Activated B cell treated with CpG ODN at 0.5 μM for 24 hours (primary cell): ENCODE results near the gene PFDN4. TPM values are rescaled to one million over a fixed set of nuclear protein-coding genes. Genes with fewer than 3 reads are reported as not detected.

ENCODE experiments used
- ATAC-seq: fragments of 200-7000 bp; cut with Tn5 transposase; one replicate; pipeline ENCODE4 v1.10.0; 2021; ENCODE audit warnings: low read depth, mild to moderate bottlenecking, moderate library complexity
- CTCF ChIA-PET: fragments of 350-600 bp; sonication (Branson Sonifier 250); formaldehyde crosslinking; loops from one replicate; lab custom pipeline; 2021; ENCODE audit warnings: antibody characterized with exemption; lab: Charles Lee
- POLR2A ChIA-PET: fragments of 350-600 bp; sonication (Branson Sonifier 250); formaldehyde crosslinking; loops from one replicate; lab custom pipeline; 2021; ENCODE audit warnings: antibody characterized with exemption; lab: Charles Lee
- DNase-seq: peaks from one replicate; pipeline ENCODE4 v3.0.0; 2022
- H3K27ac Mint-ChIP-seq: one replicate; pipeline ENCODE4 v1.8.0; 2020; ENCODE audit warnings: mixed read lengths
- H3K27me3 Mint-ChIP-seq: one replicate; pipeline ENCODE4 v1.8.0; 2021; ENCODE audit warnings: mixed read lengths
- H3K36me3 Mint-ChIP-seq: one replicate; pipeline ENCODE4 v1.8.0; 2021; ENCODE audit warnings: low read depth, mixed read lengths
- H3K4me1 Mint-ChIP-seq: one replicate; pipeline ENCODE4 v1.8.0; 2021; ENCODE audit warnings: mixed read lengths
- H3K4me3 Mint-ChIP-seq: one replicate; pipeline ENCODE4 v1.8.0; 2020; ENCODE audit warnings: mild to moderate bottlenecking, mixed read lengths
- H3K9me3 Mint-ChIP-seq: one replicate; pipeline ENCODE4 v1.8.0; 2020; ENCODE audit warnings: mixed read lengths
- CTCF ChIP-seq: fragments of 200-600 bp; IDR thresholded peaks from one replicate; pipeline ENCODE4 v1.8.0; 2022; ENCODE audit warnings: antibody characterized with exemption, mild to moderate bottlenecking
- intact Hi-C: fragments of 100-400 bp; cut with micrococcal nuclease; formaldehyde crosslinking; loops from one replicate; pipeline ENCODE4 v1.15.1; 2024
- total RNA-seq: library from RNA; stranded (reverse); gene quantifications from 2 replicates; pipeline ENCODE4 v1.2.3, GENCODE V29; 2022

PFDN4 gene
- total RNA-seq, 1 donor from 2014 or later = 16.5 TPM

- no peak for TF ChIP-seq CTCF
- Mint-ChIP-seq H3K4me1 (no peaks in the 10 kb centered on the region), H3K27ac (no peak overlapping the region), H3K36me3 (no peaks in the 10 kb centered on the region), H3K27me3 (no peaks in the 10 kb centered on the region), H3K4me3 (no peak overlapping the region), H3K9me3 (peaks cover 7% of the 10 kb centered on the region)
- POLR2A ChIA-PET = no interaction called here
- CTCF ChIA-PET = no interaction called here
- intact Hi-C loops = no loop called here
- ATAC-seq = no peak
- no peak for DNase-seq
Measured at GRCh38 chr20:54251096-54251495, 43.2 kb downstream of the PFDN4 start.

- no peaks in the 10 kb centered on the region for H3K9me3 Mint-ChIP-seq
- TF ChIP-seq CTCF = no peak
- ChIA-PET POLR2A (no interaction called here), CTCF (no interaction called here)
- intact Hi-C loops = no loop called here
- H3K27ac Mint-ChIP-seq = no peak overlapping the region
- no peak overlapping the region for H3K4me3 Mint-ChIP-seq
- no peaks in the 10 kb centered on the region for H3K4me1 Mint-ChIP-seq
- H3K36me3 Mint-ChIP-seq = no peaks in the 10 kb centered on the region
- DNase-seq (no peak), ATAC-seq (no peak)
- H3K27me3 Mint-ChIP-seq = no peaks in the 10 kb centered on the region
Measured at GRCh38 chr20:54254596-54254995, 46.7 kb downstream of the PFDN4 start.

GRCh38 chr20:54255157-54255556, 47.3 kb downstream of the PFDN4 start:
- ChIA-PET CTCF (no interaction called here), POLR2A (no interaction called here)
- DNase-seq = no peak
- intact Hi-C loops = no loop called here
- Mint-ChIP-seq H3K27ac (no peak overlapping the region), H3K4me1 (no peaks in the 10 kb centered on the region), H3K27me3 (no peaks in the 10 kb centered on the region), H3K9me3 (no peaks in the 10 kb centered on the region), H3K4me3 (no peak overlapping the region), H3K36me3 (no peaks in the 10 kb centered on the region)
- TF ChIP-seq CTCF = no peak
- ATAC-seq = no peak

- ChIA-PET CTCF (no interaction called here), POLR2A (no interaction called here)
- ATAC-seq (no peak), DNase-seq (no peak)
- TF ChIP-seq CTCF = no peak
- Mint-ChIP-seq H3K4me3 (no peak overlapping the region), H3K4me1 (no peaks in the 10 kb centered on the region), H3K27ac (no peak overlapping the region), H3K9me3 (no peaks in the 10 kb centered on the region), H3K36me3 (no peaks in the 10 kb centered on the region), H3K27me3 (peaks cover 2% of the 10 kb centered on the region)
- intact Hi-C loops = no loop called here
Measured at GRCh38 chr20:54256202-54256601, 48.3 kb downstream of the PFDN4 start.

GRCh38 chr20:54257071-54257816, 49.4 kb downstream of the PFDN4 start:
- Mint-ChIP-seq H3K4me1 (no peaks in the 10 kb centered on the region), H3K36me3 (no peaks in the 10 kb centered on the region), H3K27ac (no peak overlapping the region), H3K27me3 (peaks cover 3% of the 10 kb centered on the region), H3K9me3 (no peaks in the 10 kb centered on the region), H3K4me3 (no peak overlapping the region)
- no peak for DNase-seq
- no peak for TF ChIP-seq CTCF
- ATAC-seq = no peak
- intact Hi-C loops = no loop called here
- ChIA-PET CTCF (no interaction called here), POLR2A (no interaction called here)
